ENCODE measurements around the gene GNPTAB. TPM values are rescaled to one million over a fixed set of nuclear protein-coding genes. Genes with fewer than 3 reads are reported as not detected.

Gene GNPTAB
- total RNA-seq, 1 experiment from 2014 or later: 26.5 TPM

- Histone ChIP-seq H3K4me3 (peak within 1 kb of the TSS; percentile 79), H4K20me1 (ENCODE audit: insufficient read depth) (no peaks in the 10 kb centered on the region), H3K36me3 (ENCODE audit: low read depth) (no peaks in the 10 kb centered on the region), H3K4me2 (peak within 1 kb of the TSS; percentile 76), H3F3A (ENCODE audit: insufficient read depth, low read depth) (no peaks in the 10 kb centered on the region), H3K9me3 (ENCODE audit: insufficient read depth, low read depth) (no peaks in the 10 kb centered on the region), H3K4me1 (replicated peaks; ENCODE audit: insufficient read depth) (peaks cover 6% of the 10 kb centered on the region; the same call in 1 of the 2 replicates), H3K9me2 (ENCODE audit: insufficient read depth) (no peaks in the 10 kb centered on the region), H2AFZ (peak within 1 kb of the TSS; percentile 94), H3K27me3 (ENCODE audit: insufficient read depth, low read depth) (no peaks in the 10 kb centered on the region), H3K79me2 (ENCODE audit: low read depth) (no peaks in the 10 kb centered on the region), H3K27ac (peak within 1 kb of the TSS; percentile 72)
- intact Hi-C loops (cut with micrococcal nuclease; ENCODE audit: unreplicated experiment): loop anchor here (2.0 to 5.0 kb wide), 3 partner anchors 18 to 60 kb away; partner anchors contain the start of gene GNPTAB
- BruUV-seq (replicated peaks): no TSS peak
- ChIA-PET CTCF (no interaction called here), POLR2A (ENCODE audit: unreplicated experiment) (no interaction called here)
- TF ChIP-seq EZH2 (IDR thresholded peaks at IDR 0.05; ENCODE audit: low read depth): no peak
- no peak for TF ChIP-seq CTCF (conservative IDR thresholded peaks at IDR 0.05)
- DNase-seq: peak; percentile 67 to 90
Observed at GRCh38 chr12:101876861-101877805, 46.4 kb upstream of the GNPTAB start, which contains the start of gene DRAM1. DRAM1 (plus strand) TSS chr12:101877580; CDS start chr12:101877790, 210 bp downstream.

- Histone ChIP-seq H3F3A (ENCODE audit: insufficient read depth, low read depth) (no peaks in the 10 kb centered on the region), H2AFZ (peak overlapping the region; percentile 94), H3K9me2 (ENCODE audit: insufficient read depth) (no peaks in the 10 kb centered on the region), H3K4me3 (peak overlapping the region; percentile 79), H3K27me3 (ENCODE audit: insufficient read depth, low read depth) (no peaks in the 10 kb centered on the region), H3K4me1 (replicated peaks; ENCODE audit: insufficient read depth) (peaks cover 6% of the 10 kb centered on the region; the same call in 1 of the 2 replicates), H4K20me1 (ENCODE audit: insufficient read depth) (no peaks in the 10 kb centered on the region), H3K9me3 (ENCODE audit: insufficient read depth, low read depth) (no peaks in the 10 kb centered on the region), H3K4me2 (peak overlapping the region; percentile 76), H3K27ac (peak overlapping the region; percentile 72), H3K36me3 (ENCODE audit: low read depth) (no peaks in the 10 kb centered on the region), H3K79me2 (ENCODE audit: low read depth) (no peaks in the 10 kb centered on the region)
- CTCF ChIA-PET: no interaction called here
- intact Hi-C loops (cut with micrococcal nuclease; ENCODE audit: unreplicated experiment): loop anchor here (2.0 to 5.0 kb wide), 3 partner anchors 18 to 61 kb away; partner anchors contain the start of gene GNPTAB
- TSS peak; percentile 86 for BruUV-seq (replicated peaks)
- no peak for DNase-seq
- POLR2A ChIA-PET (ENCODE audit: unreplicated experiment): no interaction called here
- no peak for TF ChIP-seq EZH2 (IDR thresholded peaks at IDR 0.05; ENCODE audit: low read depth)
- no peak for TF ChIP-seq CTCF (conservative IDR thresholded peaks at IDR 0.05)
Observed at GRCh38 chr12:101876322-101876860, 45.6 kb upstream of the GNPTAB start.

DNA sequence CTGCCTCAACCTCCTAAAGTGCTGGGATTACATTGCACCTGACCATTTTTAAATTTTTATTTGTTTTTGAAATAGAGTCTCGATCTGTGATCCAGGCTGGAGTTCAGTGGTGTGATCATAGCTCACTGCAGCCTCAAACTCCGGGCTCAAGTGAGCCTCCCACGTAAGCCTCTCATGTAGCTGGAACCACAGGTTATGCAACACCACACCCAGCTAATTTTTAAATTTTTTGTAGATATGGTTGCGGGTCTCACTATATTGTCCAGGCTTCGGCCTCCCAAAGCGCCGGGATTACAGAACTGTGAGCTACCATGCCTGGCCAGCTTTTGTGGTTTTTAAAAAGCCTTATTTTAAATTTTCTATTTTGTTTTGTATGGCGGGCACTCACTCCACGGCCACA lies 44.4 kb upstream of the GNPTAB start:
- POLR2A ChIA-PET (ENCODE audit: unreplicated experiment): no interaction called here
- no peaks in the 10 kb centered on the region for H3K36me3 ChIP-seq (ENCODE audit: low read depth)
- no peak overlapping the region for H2AFZ ChIP-seq
- H3F3A ChIP-seq (ENCODE audit: insufficient read depth, low read depth): no peaks in the 10 kb centered on the region
- DNase-seq: no peak
- no peaks in the 10 kb centered on the region for H4K20me1 ChIP-seq (ENCODE audit: insufficient read depth)
- no peaks in the 10 kb centered on the region for H3K79me2 ChIP-seq (ENCODE audit: low read depth)
- no peak overlapping the region for H3K27ac ChIP-seq
- intact Hi-C loops (cut with micrococcal nuclease; ENCODE audit: unreplicated experiment): loop anchor here (5.0 kb wide), 2 partner anchors 43 to 62 kb away; partner anchors contain the start of gene GNPTAB
- CTCF ChIA-PET: no interaction called here
- H3K4me1 ChIP-seq (replicated peaks; ENCODE audit: insufficient read depth): peaks cover 6% of the 10 kb centered on the region; the same call in 1 of the 2 replicates
- no peaks in the 10 kb centered on the region for H3K9me2 ChIP-seq (ENCODE audit: insufficient read depth)
- H3K9me3 ChIP-seq (ENCODE audit: insufficient read depth, low read depth): no peaks in the 10 kb centered on the region
- H3K4me3 ChIP-seq: no peak overlapping the region
- H3K4me2 ChIP-seq: no peak overlapping the region
- no peaks in the 10 kb centered on the region for H3K27me3 ChIP-seq (ENCODE audit: insufficient read depth, low read depth)
- BruUV-seq (replicated peaks): no TSS peak
- TF ChIP-seq EZH2 (IDR thresholded peaks at IDR 0.05; ENCODE audit: low read depth) (no peak), CTCF (conservative IDR thresholded peaks at IDR 0.05) (no peak)

Data from PC-9 (cell line).